CD1c-positive myeloid dendritic cell (primary cell): ENCODE results near the gene MTX3.

Experiments
- DNase-seq: peaks from one replicate; pipeline ENCODE4 v3.0.0-alpha.2; 2016; ENCODE audit errors: extremely low spot score

Gene MTX3, protein sequence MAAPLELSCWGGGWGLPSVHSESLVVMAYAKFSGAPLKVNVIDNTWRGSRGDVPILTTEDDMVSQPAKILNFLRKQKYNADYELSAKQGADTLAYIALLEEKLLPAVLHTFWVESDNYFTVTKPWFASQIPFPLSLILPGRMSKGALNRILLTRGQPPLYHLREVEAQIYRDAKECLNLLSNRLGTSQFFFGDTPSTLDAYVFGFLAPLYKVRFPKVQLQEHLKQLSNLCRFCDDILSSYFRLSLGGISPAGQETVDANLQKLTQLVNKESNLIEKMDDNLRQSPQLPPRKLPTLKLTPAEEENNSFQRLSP

GRCh38 chr5:79990598-79991507 lies at the start of gene MTX3:
TSS of gene MTX3 (minus strand) at chr5:79991262. CDS start at chr5:79991238, 24 bp downstream.
- DNase-seq, result peak; percentile 81

DNA sequence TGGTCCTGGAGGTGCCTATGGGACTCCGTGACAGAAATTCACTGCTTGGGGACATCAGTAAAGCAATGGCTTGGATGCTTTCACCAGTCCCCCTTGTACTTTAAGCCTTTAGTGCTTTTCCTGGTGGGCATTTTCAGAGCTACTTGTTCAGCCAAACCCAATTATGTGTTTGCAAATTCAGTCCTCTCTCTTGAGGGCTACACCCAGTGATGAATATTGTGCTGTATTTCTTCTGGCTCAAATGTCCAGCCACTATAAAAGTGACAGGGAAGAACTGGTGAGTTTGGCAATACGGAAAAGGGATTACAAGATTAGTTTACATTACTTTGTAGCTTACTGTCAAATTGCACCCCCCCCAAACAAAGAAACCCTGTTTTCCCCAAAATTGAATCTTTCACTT lies 48.6 kb upstream of the MTX3 start:
- no peak for DNase-seq

GRCh38 chr5:80037366-80037765 lies 46.3 kb upstream of the MTX3 start:
- DNase-seq, result no peak

DNA sequence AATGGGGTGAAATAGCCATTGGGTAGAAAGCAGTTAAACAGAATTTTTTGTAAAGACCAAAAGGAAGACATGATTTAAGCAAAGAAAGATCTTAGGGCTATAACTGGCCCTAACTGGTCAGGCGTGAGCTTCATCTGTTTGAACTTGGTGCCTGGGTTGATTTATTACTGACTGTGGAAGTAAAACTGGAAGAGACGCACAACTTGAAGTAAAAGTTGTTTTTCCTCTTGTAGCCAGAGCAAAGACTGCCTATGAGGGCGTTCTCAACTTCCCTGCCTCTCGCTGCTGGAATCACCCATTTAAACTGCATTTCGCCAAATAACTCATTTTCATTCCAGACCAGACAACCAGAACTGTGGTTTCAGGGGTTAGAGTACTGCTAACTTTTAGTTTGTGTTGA lies 45.6 kb upstream of the MTX3 start:
- DNase-seq, result no peak

DNA sequence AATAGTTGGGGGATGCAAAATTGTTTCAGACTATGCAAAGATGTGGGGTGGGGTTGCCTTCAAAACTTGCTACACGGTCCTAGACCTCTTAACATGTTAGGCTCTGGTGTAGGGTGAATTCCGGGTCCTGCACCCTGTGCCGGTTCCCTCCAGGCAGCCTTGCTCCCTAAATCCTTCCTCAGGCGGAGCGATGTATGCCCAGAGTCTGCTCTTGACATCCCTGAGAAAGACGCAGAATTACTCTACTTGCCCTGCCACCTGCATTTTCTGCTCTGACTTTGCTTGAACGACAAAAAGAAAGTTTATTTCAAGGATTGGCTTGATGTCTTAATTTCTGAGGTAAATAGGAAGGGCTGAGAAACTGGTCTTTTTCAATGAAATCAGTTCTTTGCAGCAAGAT lies 44.8 kb upstream of the MTX3 start:
- DNase-seq, result no peak

DNA sequence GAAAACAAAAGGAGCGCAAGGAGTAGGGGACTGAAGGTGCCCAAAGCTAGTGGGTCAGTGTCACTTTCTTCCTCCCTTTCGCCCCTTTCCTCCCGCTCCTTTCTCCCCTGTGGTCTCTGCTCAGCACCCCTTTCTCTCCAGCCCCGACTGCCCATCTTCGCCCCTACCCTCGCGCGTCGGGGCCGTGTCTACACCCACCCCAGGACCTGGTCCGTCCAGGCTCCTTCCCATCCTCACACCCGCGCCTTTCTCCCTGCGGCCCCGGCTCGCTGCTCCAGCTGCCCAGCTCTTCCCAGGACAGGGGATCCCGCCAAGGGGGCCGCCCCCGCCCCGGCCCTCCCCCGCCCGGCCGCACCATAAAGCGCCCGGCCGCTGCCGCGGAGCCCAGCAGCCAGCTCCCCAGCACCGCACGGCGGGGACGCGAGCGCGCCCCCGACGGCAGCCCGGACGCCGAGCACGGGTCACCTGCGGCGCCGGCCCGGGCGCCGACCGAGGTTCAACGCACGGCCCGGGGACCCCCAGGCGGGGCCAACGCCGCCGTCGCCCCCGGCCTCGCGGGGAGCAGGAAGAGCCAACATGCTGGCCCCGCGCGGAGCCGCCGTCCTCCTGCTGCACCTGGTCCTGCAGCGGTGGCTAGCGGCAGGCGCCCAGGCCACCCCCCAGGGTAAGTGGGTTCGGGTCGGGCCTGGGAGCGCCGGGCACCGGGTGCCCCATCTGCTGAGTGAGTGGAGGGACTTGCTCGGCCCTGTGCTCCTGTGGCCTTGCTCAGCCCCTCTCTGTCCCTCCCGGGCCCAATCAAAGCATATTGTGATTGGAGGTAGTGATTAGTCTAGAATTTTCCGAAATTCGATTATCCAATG lies 44.1 kb upstream of the MTX3 start, which contains the start of gene THBS4:
Gene THBS4 (plus strand): TSS at position 387 of the 860 bp plus-strand sequence. CDS start 190 bp downstream, at position 577.
- no peak for DNase-seq

DNA sequence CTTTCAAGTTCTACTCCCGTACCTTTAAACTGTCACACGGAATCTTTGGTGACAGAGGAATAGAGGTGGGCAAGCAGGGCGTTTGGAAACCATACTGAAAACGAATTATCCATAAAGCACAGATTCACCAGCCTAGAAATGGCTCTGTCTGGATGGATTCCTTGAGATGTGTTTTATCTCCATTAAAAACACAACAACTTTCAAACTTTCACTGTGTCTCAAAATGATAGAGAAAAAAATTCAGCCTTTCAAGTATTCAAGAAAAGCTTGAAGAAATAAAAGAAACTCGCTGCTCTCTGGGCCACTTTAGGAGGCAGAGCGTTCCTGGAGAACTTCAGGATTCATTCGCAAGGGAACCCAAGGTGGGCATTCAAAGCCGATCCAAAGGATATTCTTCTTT lies 43.5 kb upstream of the MTX3 start:
- no peak for DNase-seq

DNA sequence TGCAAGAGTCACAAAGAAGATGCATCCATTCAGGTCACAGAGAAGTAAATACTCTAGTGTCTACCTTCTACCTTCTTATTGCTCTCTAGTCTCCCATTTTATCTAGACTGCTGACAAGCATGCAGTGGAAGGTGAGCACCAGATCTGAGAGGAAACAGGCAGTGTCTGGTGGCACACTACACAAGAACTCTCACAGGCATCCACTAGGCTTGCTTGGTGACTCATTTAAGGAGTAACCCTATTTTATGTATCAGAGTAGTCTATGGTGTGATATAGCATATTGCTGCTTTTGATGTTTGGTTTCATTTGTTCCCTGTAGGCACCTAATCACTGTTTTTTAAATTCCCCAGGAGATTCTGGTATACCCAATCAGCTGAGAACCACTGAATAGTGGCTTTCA lies 42.5 kb upstream of the MTX3 start:
- no peak for DNase-seq

DNA sequence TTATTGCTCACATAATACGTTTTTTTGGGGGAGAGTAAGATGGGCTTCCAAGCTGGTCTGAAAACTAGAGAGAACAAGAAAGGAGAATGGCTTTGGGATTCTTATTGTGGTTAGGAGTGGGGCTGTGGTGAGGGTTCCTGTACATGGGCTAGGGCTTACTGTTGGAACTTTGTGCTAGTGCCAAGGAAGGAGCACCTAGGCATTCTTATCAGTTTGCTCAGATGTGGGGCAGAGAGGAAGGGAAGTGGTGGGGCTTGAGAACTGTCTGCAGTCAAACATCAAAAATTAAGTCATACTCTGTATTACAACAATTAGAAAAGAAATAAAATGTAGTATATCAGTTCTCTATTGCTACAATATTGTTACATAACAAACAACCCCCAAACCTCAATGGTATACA lies 40.0 kb upstream of the MTX3 start:
- no peak for DNase-seq

DNA sequence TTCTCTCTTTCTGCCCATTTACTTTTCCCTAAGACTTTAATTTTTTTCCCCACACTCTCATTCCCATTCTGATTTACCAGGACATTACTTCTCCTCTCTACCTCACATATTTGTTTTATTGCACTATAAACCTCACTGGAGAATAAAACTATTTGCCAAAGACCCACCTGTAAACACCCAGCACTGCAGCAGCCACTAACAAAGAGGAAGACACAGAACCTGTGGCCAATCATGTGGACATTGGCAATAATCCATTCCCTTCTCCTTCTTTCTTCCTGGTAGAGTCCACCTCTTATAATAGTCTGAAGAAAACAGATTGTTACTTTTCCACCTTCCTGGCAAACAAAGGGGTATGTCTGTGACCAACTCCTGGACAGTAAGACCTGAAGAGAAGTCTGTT lies 35.8 kb upstream of the MTX3 start:
- DNase-seq, result no peak

GRCh38 chr5:80025069-80025468 lies 34.0 kb upstream of the MTX3 start:
- no peak for DNase-seq

- DNase-seq, result no peak
Measured at GRCh38 chr5:80010754-80011392, 19.8 kb upstream of the MTX3 start.

DNA sequence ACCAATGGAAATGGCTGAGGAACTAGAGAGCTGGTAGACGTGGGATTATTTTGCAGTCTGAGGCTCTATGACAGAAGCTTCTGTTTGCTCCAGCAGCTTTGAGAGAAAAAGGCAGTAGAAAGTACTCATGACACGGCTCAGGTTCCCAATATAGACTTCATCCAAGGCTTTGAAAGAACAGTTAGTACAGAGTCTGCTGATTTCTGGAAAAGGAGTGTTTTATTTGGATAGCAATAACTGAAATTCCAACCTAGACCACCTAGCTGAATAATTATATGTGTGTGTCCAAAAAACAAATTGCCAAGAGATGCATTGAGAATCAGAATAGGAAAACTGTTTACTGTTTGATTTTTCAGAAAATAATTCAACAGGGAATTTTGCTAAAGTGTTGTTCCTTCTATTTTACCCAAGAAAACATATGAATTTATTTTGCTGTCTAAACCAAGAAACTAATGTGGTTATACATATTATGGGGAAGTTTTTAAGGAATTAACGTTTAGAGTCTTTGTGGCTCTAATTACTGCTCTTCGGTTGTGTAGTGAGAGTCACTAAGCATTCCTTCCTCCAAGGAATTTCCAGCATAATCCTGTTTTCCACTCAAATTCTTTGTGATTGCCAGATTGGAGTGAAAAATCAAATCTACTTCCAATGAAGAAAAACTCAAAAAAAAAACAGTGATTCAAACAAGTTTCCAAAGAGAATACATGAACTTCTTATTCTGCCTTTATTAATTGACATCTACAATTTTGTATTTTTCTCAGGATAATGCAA lies 18.1 kb upstream of the MTX3 start:
- DNase-seq, result no peak

DNA sequence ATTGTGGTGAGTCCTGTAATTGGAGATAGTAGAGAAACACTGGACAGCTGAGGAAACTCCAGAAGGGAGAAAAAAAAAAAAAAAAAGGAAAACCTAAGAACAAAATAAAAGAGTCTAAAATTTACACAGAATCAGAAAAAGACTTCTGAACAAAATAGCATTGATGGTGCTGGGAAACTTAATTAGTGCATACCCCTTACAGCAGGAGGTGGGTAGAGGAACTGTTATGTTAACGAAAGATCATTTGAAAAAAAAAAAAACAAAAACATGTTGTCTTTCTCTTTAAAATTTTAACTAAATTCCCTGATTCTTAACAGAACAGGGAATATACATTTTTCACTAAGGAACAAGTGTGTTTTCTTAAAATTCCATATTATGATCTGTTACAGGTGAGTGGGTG lies 11.6 kb upstream of the MTX3 start:
- DNase-seq, result no peak

- no peak for DNase-seq
Measured at GRCh38 chr5:79999722-80000121, 8.7 kb upstream of the MTX3 start.

- no peak for DNase-seq
Measured at GRCh38 chr5:79992891-79993657, 2.0 kb upstream of the MTX3 start.

DNA sequence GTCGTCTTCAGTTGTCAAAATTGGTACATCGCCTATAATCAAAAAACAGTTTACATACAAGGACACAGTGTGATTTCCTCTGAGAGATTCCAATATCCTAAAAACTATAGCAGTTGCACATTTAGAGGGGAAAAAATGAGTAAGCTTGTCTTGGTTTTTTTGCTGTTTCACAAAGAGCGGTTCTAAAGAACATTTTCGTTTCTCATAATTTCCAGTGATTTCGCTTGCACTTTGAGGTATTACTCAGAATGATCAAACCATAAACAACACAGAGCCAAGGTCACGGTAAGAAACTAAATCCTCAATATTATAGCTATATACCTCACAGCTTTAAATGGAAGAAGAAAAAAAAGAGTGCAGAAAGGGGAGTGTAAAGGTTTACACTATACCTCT lies 861 bp downstream of the MTX3 start:
- DNase-seq, result peak; percentile 11

- no peak for DNase-seq
Measured at GRCh38 chr5:79986260-79986659, 4.8 kb downstream of the MTX3 start.

- DNase-seq, result no peak
Measured at GRCh38 chr5:79985288-79985687, 5.8 kb downstream of the MTX3 start.

DNA sequence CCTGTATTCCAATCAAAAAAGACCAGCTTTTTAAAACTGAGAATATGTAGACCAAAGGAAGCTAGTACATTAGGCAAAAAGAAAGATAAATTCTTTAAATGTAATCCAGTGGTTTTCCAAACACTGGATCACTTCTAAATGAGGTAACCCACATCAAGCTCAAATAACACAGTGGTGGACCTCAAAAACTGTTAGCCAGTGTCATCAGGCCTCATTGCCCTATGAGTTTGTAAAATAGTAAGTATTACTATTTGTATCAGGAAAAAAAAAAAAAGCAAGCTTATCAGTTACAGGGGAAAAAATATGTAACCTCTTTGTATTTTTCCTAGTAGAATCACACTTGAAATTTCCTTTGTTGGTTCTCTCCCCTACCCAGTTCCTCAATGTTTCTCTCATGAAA lies 6.7 kb downstream of the MTX3 start:
- no peak for DNase-seq
